Measurements from ENCODE around the gene SMO.
"Not testable (repeated sequence)": the region's sequence is repeated elsewhere in the genome, so short reads cannot be mapped to it uniquely, and the experiment has no call there.

Gene SMO

DNA sequence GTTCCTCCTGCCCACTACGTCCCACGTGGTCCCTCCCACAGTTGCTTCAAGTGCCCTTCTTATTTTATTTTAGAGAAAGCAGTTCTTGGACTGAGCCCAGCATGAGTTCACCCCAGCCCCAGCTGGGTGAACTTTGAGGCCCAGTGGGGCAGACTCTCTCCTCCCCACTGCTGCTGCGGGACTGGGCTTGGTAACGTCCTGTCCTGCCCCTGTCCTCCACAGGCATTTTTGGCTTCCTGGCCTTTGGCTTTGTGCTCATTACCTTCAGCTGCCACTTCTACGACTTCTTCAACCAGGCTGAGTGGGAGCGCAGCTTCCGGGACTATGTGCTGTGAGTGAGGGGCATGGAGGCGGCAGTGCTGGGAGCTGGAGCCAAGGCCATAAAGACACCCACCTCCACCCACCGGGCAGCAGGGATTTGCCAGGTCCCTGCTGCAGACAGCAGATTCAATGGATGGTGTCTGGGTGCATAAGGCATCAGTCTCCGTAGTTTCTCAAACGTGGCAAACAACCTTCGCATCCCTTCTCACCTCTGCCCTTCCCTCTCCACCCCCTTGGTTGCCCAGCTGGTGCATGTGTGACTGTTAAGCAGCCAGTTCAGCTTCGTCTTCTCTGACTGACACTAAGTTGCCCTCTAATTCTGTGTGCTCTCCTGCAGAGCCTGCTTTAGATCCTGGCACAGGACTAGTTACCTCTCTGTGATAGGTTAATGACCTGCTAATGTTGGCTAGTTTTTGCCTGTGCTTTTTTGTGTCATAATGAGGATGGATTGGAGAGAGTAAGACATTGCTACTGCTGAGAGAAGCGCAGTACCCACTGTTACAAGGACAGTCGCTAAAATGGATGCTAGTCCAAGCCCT lies 20.9 kb downstream of the SMO start:
- DNase-seq (ENCODE audit: low read depth) = no peak

DNA sequence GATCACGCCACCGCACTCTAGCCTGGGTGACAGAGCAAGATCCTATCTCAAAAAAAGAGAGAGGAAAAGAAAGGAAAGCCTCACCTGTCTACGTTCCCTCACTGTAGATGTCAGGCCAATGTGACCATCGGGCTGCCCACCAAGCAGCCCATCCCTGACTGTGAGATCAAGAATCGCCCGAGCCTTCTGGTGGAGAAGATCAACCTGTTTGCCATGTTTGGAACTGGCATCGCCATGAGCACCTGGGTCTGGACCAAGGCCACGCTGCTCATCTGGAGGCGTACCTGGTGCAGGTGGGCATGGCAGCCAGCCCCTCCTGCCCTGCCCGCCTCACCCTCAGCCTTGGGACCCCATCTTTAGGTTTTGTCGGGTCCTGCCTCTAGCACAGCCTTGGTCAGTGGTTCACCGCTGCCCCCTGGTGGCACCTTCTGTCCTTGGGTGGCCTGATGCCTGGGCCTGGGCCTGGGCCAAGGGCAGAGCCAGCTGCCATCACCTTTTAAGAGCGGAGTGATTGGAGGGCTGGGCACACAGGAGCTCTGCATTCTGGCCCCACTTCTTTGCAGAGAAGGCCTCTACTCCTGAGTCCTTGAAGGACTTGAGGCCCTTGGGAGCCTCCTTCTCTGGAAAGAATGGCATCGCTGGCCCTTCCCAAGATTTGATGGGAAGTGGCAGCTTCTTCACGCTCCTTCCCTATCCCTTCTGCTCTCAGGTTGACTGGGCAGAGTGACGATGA lies 22.0 kb downstream of the SMO start:
- peak; percentile 28 for DNase-seq (ENCODE audit: low read depth)

DNA sequence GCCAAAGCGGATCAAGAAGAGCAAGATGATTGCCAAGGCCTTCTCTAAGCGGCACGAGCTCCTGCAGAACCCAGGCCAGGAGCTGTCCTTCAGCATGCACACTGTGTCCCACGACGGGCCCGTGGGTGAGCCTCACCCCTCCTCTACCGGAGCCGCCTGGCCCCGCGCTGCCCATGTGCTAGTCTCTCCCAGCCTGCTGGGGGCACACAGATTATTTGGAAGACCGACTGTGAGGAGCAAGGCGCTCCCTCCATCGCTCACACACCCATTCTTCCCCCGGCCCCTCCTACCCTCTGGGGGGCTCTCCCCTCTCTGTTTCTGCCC lies 22.5 kb downstream of the SMO start:
- no peak for DNase-seq (ENCODE audit: low read depth)

DNA sequence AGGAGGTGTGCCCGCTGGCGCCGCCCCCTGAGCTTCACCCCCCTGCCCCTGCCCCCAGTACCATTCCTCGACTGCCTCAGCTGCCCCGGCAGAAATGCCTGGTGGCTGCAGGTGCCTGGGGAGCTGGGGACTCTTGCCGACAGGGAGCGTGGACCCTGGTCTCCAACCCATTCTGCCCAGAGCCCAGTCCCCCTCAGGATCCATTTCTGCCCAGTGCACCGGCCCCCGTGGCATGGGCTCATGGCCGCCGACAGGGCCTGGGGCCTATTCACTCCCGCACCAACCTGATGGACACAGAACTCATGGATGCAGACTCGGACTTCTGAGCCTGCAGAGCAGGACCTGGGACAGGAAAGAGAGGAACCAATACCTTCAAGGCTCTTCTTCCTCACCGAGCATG lies 23.7 kb downstream of the SMO start:
- DNase-seq (ENCODE audit: low read depth) = no peak

- no peak for DNase-seq (ENCODE audit: low read depth)
Observed at GRCh38 chr7:129212596-129212995, 24.2 kb downstream of the SMO start.

DNA sequence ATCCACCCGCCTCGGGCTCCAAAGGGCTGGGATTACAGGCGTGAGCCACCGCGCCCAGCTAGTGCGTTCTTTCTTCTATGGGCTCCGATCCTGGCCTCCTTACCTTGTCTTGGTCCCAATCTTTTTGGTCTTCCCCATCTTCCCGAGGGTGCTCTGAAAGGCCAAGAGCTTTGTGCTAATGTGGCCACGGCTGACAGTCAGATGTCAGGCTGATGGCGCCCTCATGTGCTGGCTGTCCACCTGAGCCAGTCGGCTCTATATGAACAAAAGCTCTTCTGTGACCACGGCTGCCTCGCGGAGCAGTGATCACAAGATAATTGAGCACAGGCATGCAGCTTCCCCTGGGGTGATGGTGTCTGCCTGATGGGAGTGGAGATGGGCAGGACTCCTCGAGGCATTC lies 25.4 kb downstream of the SMO start:
- DNase-seq (ENCODE audit: low read depth) = no peak

DNA sequence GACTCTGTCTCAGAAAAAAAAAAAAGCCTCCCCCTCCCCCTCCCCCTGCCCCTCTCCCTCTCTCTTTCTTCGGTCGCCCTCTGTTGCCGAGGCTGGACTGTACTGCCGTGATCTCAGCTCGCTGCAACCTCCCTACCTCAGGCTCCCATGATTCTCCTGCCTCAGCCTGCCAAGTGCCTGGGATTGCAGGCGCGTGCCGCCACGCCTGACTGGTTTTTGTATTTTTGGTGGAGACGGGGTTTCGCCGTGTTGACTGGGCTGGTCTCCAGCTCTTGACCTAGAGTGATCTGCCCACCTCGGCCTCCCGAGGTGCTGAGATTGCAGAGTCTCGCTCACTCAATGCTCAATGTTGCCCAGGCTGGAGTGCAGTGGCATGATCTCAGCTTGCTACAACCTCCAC lies 27.3 kb downstream of the SMO start:
- DNase-seq (ENCODE audit: low read depth) = not testable (repeated sequence)

- DNase-seq (ENCODE audit: low read depth) = not testable (repeated sequence)
Observed at GRCh38 chr7:129216101-129216715, 27.8 kb downstream of the SMO start.

- not testable (repeated sequence) for DNase-seq (ENCODE audit: low read depth)
Observed at GRCh38 chr7:129216821-129217416, 28.5 kb downstream of the SMO start.

- peak; percentile 66 for DNase-seq (ENCODE audit: low read depth)
Observed at GRCh38 chr7:129218514-129219062, 30.2 kb downstream of the SMO start.

DNA sequence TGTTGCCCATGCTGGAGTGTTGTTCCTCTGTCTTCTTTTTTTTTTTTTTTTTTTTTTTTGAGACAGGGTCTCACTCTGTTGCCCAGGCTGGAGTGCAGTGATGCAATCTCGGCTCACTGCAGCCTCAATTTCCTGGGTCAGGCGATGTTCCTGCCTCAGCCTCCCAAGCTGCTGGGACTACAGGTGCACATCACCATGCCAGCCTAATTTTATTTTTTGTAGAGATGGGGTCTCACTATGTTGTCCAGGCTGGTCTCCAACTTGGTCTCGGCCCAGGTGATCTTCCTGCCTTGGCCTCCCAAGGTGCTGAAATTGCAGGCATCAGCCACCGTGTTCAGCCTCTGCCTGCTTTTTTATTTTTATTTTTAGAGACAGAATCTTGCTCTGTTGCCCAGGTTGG lies 30.7 kb downstream of the SMO start:
- not testable (repeated sequence) for DNase-seq (ENCODE audit: low read depth)

DNA sequence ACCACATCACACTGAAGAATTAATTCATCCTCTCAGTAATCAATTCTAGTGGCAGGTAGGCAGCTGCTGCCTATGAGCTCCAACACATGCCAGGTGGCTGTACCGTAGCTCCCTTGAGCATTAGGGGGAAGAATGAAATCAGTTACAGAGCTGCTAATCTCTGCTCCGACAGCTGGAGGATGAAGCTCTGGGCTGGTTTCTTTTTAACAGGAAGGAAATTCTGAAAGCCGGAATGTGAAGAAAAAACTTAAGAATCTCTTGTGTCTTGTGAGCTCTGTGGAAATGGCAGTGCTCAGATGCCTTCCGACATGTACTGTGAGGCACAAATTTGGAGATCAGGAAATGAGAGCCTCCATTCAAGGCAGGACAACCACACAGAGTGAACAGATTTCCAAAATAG lies 33.6 kb downstream of the SMO start:
- no peak for DNase-seq (ENCODE audit: low read depth)

GRCh38 chr7:129224251-129225205 lies 36.1 kb downstream of the SMO start, which contains the start of gene AHCYL2:
AHCYL2 (plus strand) TSS chr7:129225030.
- peak; percentile 95 for DNase-seq (ENCODE audit: low read depth)

DNA sequence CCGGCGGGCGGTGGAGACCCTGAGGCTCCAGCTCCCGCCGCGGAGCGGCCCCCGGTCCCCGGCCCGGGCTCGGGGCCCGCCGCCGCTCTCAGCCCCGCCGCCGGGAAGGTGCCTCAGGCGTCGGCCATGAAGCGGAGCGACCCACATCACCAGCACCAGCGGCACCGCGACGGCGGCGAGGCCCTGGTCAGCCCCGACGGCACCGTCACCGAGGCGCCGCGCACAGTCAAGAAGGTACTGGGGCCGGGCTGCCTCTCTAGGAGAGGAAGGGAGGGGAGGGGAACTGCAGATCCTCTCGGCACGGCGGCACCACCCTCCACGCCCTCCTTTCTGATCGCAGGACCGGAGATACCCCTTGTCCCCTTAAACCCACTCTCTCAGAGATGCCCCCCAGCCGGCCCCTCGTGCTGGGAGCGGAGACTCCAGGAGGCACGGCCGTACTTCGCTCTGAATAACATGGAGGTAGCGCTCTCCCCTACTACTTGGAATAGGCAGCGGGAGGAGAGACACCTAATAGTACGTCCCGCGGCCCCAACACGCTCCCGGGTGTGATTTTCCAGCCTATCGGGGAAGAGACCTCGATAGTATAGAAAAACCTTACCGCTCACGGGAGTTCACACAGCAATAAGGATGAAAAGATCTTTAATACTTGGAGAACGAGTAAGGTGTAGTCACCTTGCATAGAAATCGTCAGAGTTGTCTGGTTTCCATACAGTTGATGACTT lies 36.9 kb downstream of the SMO start:
- peak; percentile 24 for DNase-seq (ENCODE audit: low read depth)

DNA sequence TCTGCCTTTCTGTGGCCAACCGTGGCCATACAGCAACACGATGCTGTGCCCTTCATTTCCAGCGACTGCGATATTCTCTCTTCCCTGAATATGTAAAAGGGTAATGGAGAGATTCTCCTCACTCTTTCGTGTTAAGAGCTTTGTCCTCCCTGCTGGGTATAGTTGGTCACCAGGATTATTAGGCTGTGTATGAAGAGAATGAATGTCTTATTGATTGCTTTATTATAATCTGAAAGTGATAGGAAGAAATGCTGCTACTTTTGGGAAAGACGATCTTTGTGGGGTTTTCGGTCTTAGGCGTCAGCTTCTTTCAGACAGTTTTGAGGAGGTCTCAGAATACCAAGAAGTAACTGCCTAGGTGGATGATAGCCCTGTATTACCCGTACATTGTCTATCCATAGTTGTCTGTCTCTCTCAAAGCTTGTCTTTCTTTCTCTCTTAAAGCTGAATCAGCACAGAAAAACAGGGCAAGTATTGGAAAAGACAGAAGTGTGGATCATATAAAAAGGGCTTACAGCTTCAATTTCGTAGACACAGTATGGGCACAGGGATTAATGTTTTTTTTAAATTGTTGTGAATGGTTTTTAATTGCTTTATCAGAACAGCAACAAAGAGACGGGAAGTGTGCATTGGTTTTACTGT lies 37.6 kb downstream of the SMO start:
- no peak for DNase-seq (ENCODE audit: low read depth)

DNA sequence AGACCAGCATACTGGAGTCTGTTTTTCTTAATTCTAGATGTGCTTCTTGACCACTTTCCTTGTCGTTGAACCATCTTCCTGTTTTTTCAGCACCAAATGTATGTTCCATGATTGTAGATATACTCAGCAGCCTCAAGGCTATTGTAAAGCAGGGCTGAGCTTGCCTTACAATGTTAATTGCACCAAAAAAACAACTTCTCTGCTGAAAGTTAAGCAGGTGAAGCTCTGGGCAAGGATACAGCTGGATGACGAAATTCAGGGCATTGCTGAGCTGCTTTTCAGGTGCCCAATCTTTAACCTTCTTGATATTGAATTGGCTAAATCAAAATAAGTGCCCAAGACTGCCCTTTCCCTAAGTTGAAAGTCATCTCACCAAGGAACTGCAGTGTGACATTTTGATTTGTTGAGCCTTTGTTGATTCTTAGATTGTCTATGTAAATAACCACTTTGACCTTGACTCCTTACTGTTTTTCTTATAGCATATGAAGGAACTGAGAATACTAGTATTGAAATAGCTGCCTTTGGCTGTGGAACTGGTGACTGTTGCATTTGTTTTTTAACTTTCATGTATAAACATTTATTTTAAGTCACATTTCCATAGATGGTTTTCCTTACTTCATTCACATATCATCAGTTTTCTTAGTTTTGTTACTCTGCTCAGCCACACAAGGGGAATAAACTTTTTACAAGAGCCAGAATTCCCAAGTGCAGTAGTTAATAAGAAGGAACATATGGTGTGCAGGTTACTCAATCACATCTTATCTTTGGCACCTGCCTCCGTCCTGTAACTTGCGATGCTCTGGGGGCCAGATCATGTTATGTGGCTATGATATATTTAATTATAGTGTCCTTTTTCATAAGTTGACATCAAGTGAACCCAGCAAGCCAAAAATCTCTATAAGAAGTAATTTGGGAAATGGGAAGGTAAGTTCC lies 39.5 kb downstream of the SMO start:
- DNase-seq (ENCODE audit: low read depth) = no peak

- no peak for DNase-seq (ENCODE audit: low read depth)
Observed at GRCh38 chr7:129228633-129229032, 40.2 kb downstream of the SMO start.

GRCh38 chr7:129231666-129232065 lies 43.2 kb downstream of the SMO start:
- DNase-seq (ENCODE audit: low read depth) = no peak

GRCh38 chr7:129238546-129238945 lies 50.1 kb downstream of the SMO start:
- DNase-seq (ENCODE audit: low read depth) = no peak
